GM18951 (cell line): ENCODE results near the gene KCNJ9.

Experiments
- POLR2A ChIP-seq: IDR thresholded peaks from 4 replicates; pipeline ENCODE4 v1.6.1; 2011; ENCODE audit warnings: mild to moderate bottlenecking; ENCODE audit not compliant: insufficient read length, insufficient read depth; ENCODE audit errors: extremely low read depth
- in situ Hi-C: fragments of 300-500 bp; cut with MboI; formaldehyde crosslinking; loops from one replicate; pipeline ENCODE4 v1.12.0; 2022; ENCODE audit warnings: low sequenced_read_pairs, mixed read lengths, inconsistent platforms; ENCODE audit not compliant: unreplicated experiment

Gene KCNJ9

GRCh38 chr1:160084771-160085321 lies 3.5 kb downstream of the KCNJ9 start:
- in situ Hi-C loops = loop anchor here (25.0 kb wide), 1 partner anchor 527 kb away; no protein-coding TSS in a partner anchor
- no peak for TF ChIP-seq POLR2A

GRCh38 chr1:160085686-160086455 lies 4.5 kb downstream of the KCNJ9 start:
- in situ Hi-C loops = loop anchor here (25.0 kb wide), 1 partner anchor 526 kb away; no protein-coding TSS in a partner anchor
- no peak for TF ChIP-seq POLR2A

DNA sequence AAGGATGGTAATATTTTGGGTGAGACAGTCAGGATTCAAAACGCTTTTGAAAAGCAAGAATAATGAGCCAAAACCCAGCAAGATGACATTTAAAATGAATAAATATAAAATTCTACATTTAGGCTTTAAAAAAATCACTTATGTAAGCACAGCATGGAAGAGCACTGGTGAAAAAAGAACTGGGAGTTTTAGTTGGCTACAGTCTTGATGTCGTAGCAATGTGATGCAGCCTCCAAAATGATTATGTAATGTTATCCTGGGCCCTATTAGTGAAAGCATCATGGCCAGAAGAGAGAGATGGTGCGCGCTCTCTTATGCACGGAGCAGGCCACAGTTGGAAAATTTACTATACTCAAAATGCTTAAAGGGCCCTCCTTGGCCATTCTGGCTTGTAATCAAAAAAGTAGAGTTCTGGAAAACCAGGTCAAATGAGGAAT lies 5.1 kb downstream of the KCNJ9 start:
- TF ChIP-seq POLR2A = no peak
- in situ Hi-C loops = loop anchor here (25.0 kb wide), 1 partner anchor 526 kb away; no protein-coding TSS in a partner anchor

GRCh38 chr1:160087118-160087662 lies 5.9 kb downstream of the KCNJ9 start:
- in situ Hi-C loops = loop anchor here (25.0 kb wide), 1 partner anchor 525 kb away; no protein-coding TSS in a partner anchor
- no peak for TF ChIP-seq POLR2A

- in situ Hi-C loops = loop anchor here (25.0 kb wide), 1 partner anchor 522 kb away; no protein-coding TSS in a partner anchor
- TF ChIP-seq POLR2A = no peak
These were observed 8.5 kb downstream of the KCNJ9 start for GRCh38 chr1:160089883-160090282.

DNA sequence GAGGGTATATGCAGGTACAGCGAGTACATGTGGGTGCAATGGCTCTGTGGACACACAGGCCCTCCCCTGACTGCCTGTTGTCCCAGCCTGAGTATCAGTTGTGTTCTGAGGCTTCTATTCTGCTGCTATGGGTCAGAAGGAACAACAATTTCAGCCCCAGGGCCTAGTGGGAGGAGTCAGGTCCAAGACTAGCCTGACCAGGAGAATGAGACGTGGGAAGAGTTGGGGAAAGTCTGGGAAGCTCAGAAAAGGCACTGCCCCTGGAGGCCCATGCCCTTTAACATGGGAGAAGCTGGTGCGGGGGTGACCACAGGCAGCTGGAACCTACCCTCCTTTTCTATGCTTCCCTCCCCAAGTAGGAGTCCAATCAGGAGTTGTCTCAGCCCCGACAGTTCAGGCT lies 9.4 kb downstream of the KCNJ9 start:
- in situ Hi-C loops = loop anchor here (25.0 kb wide), 1 partner anchor 522 kb away; no protein-coding TSS in a partner anchor
- no peak for TF ChIP-seq POLR2A

DNA sequence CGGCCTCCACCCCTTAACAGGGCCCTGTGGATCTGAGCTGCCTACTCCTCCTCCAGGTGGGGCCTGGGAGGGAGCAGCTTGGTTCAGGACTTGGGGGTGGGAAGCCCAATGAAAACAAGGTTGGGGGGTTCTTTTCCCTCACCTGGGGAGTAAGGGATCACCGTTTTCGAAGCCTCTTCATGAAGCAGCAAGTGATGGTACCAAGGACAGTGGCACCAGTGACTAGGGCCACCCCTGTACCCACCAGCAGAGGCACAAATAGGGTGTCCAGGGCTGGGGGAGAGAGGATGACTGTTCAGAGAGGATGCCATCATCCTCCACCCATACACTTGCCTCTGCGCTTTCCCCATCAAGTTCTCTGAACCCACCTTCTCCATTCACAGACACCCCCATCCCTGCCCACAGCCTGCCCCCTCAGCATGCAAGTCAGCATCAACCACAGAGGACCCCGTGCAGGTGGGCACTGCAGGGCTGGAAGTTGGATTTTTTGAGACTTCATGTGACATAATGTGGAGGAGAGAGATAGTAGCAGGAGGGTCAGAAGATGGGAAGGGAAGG lies 10.4 kb downstream of the KCNJ9 start:
- no peak for TF ChIP-seq POLR2A
- in situ Hi-C loops = loop anchor here (25.0 kb wide), 1 partner anchor 521 kb away; no protein-coding TSS in a partner anchor

DNA sequence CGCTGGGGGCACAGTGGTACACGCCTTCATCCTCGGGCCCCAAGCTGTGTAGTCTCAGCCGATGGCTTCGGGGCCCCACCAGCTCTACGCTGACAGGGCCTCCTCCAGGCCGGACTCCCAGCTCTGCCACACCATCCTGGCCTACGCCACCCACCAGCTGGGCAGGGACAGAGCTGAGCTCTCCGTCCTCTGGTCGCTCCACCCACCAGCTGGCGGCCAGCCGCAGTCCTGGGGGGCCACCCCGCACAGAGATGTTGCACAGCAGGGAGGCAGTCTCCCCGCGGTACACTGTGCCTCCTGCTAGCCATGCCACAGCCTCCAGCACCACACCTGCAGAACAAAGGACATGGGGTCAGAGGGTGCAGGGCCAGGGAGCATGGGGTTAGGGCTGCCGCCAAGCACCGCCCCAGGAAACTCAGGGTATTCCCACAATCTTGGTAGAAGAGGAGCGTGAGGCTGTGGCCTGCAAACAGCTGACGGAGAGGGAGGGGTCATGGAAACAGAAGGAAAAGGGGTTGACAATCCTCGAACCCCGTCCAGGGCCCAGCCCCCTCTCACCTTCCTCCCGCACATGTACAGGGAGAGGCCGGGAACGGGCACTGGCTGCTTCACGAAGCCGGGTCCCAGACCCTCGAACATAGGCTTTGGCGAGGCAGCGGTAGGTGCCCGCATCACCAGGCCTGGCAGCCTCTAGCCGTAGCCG lies 11.2 kb downstream of the KCNJ9 start:
- in situ Hi-C loops = loop anchor here (25.0 kb wide), 1 partner anchor 520 kb away; no protein-coding TSS in a partner anchor
- no peak for TF ChIP-seq POLR2A

DNA sequence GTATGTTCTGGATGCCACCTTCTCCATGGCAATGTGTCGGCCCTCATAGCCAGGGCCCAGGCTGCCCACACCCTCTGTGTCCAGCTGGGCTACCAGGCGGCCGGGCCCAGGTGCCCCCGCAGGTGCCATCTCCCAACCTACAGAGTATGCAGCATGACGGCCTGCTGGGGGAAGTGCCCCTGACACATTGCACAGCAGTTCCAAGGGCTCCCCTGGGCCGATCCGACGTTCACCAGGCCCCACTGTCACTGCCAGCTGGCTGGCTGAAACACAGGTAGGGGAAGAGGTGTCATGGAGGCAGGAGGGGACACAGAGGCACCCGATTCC lies 11.7 kb downstream of the KCNJ9 start:
- in situ Hi-C loops = loop anchor here (25.0 kb wide), 1 partner anchor 519 kb away; no protein-coding TSS in a partner anchor
- TF ChIP-seq POLR2A = no peak

DNA sequence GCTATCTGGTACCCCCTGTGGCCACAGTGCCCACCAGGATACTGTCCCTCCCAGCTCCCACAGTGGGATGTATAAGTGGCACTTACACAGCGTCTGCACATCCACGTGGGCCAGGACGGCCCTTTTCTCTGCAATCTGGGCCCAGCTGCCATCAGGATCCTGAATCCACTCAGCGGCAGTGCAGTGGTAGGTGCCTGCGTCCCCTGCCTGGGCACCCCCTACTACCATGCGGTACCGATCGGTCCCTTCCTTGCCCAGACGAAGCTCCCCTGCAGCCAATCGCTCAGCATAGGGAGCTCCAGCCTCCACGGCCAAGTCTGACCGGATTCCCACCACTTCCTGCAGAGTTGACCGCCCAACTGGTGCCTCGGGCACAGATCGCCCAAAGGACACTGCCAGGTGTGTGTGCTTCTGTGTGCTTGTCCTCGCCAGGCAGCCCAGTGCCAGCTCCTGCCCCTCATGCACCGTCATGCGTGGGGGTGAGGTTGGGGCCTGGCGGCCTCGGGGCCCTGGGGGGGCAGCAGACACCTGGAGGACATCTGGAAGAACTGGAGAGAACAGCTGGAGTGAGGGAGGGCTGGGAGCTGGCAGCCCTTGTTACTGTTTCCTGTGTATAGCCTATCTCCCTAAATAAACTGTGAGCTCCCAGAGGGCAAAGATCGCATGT lies 12.4 kb downstream of the KCNJ9 start:
- in situ Hi-C loops = loop anchor here (25.0 kb wide), 1 partner anchor 519 kb away; no protein-coding TSS in a partner anchor
- no peak for TF ChIP-seq POLR2A

DNA sequence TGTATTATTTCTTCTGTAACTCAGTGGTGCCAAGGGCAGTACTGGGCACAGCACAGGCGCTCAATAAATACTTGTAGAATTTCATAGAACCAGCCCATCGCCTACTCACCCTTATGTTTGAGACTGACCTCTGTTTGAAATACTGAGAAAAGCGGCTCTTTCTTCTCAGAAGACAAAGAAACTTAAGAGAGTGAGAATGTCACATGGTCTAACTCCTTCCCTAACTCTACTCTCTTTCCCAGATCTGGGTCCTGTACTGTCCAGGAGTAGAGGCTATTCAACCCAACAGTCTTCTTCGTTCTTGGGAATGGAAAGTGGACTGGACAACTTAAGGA lies 12.9 kb downstream of the KCNJ9 start:
- no peak for TF ChIP-seq POLR2A
- in situ Hi-C loops = loop anchor here (25.0 kb wide), 1 partner anchor 518 kb away; no protein-coding TSS in a partner anchor

- in situ Hi-C loops = loop anchor here (25.0 kb wide), 1 partner anchor 517 kb away; no protein-coding TSS in a partner anchor
These were observed 13.5 kb downstream of the KCNJ9 start for GRCh38 chr1:160094806-160095205.

DNA sequence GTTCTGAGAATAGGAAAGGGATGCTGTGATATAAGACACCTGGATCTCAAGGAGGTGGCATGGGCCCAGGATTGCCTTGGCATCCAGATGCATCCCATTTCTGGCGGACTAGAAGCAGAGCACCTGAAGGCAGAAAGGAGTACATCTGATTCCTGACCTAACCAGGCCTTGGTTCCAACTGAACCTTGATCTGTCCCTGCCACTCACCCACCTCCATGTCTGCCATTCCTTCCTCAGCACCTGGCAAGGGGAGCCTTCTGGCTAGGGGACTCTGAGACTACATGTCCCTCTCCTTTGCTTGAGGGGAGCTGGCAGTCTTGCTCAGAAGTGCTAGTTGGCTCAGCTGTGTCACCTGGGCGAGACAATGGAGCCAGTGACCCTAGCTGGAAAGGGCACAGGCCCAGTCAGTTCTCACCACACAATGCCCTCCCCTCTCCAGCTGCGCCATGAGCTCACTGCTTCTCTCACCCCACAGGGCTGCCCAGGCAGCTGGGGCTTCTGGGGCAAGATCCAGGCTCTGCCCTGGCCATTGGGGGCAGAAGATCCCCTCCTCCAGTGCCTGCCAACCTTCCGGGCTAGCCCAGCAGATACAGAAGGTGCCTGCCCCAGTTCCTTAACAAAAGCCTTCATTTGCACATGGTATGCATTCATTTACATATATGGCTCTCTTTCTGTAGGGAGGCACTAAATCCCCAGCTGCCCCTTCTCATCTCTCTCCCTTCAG lies 14.2 kb downstream of the KCNJ9 start:
- TF ChIP-seq POLR2A = no peak
- in situ Hi-C loops = loop anchor here (25.0 kb wide), 1 partner anchor 517 kb away; no protein-coding TSS in a partner anchor

More at GRCh38 chr1:160094806-160095205, 13.5 kb downstream of the KCNJ9 start:
- no peak for TF ChIP-seq POLR2A
